Tongue (tissue), 2 donors: ENCODE data around the gene NNAT. TPM values are rescaled to one million over a fixed set of nuclear protein-coding genes. Genes with fewer than 3 reads are reported as not detected.

Source experiments
- DNase-seq: peaks from one replicate; pipeline ENCODE4 v3.0.0-alpha.2; 2015
- total RNA-seq: library from RNA; depleted of rRNA; stranded (reverse); fragments of >200 nt; gene quantifications from one replicate; pipeline ENCODE4 v1.2.3, GENCODE V29; 2014

Gene NNAT
- total RNA-seq, 1 donor from 2014 or later, result 24.1 TPM

DNA sequence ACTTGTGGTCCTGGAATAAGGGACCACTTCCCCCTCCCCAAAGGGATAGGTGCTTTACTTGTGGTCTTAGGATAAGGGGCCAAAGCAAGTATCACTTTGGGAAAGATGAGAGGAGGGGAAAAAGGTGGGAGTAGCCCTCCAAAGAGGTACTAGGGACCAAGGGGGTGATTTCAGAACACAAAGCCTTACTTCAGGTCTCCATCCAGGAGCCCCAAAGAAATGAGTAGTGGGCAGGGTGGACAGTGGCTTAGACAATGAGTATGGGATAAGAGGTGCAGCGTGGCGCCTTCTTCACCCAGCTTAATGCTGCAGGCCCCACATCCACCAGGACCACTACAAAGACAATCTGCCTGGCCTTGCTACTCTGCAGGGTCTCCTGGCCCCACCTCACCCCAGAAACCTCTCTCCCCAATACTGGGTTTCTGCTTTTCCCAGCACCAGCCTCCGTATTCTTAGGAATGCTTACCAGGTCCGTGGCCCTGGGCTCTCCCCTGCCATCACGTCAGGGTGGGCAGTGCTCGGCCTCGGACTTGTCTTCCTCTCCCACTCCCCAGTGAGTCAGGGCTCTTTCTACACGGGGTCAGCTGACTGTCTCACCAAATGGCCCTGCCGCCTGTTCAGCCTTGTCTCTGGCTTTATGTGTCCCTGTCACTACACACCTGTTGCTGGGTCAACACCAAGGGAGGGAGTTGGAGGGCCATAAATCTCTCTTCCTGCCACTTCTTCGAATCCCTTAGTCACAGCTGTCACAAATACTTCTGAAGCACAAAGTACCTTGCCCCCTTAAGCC lies 3.1 kb downstream of the NNAT start:
- peak; percentile 92 for DNase-seq

DNA sequence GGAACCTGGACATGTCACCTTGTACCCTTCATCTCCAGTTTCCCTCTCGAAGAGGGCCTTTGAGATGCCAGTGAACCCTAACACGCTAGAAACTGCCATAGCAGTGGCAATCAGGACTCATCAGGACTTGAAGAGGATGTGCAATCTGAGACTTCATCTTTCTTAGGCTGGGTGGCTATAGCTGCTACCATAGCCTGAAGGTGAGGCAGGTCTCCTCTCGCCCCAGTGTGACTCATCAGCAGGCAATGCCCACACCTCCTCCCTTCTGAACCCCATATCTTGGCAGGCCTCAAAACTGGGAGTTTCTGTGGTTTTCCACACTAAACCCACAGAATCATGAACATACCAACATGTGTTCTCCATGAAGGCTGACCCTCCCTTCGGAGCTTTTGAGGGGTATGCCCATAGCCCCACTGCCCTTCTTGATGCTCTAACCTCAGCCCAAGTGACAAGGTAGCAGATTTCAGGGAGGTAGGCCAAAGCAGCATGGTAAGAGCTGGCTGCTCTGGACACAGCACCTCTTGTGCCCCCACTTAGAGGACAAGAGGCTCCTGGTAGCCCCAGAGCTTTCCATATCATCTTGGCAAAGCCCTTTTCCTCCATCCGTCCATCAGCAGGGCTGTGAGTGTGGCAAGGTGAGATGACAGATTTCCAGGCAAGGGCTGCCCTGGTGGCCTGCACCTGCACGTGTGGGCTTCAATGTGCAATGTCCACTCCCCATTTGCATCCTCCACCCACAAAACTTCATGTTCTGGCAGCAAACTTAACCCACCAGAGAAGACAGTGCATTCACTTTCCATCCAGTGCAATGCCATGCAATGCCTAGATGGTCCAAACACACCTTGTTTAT lies 4.0 kb downstream of the NNAT start:
- DNase-seq, result peak; percentile 41

DNA sequence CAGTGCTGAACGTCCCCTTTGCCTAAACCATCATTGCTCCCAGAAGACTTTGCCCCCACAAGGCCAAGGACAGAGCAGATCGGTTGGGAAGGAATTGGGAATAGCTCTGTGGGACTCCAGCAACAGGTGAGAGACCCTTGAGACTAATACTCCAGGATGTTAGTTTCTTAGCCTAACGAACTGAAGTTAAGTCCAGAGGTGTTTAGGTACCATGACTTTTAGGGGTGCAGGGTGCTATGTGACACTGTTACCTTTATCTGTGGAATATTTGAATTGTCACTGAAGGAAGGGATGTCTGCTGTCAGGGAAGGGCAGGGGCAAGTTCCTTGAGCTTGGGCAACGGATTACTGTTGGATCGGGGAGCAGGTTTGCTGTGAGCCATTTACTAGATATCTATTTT lies 4.8 kb downstream of the NNAT start:
- no peak for DNase-seq

DNA sequence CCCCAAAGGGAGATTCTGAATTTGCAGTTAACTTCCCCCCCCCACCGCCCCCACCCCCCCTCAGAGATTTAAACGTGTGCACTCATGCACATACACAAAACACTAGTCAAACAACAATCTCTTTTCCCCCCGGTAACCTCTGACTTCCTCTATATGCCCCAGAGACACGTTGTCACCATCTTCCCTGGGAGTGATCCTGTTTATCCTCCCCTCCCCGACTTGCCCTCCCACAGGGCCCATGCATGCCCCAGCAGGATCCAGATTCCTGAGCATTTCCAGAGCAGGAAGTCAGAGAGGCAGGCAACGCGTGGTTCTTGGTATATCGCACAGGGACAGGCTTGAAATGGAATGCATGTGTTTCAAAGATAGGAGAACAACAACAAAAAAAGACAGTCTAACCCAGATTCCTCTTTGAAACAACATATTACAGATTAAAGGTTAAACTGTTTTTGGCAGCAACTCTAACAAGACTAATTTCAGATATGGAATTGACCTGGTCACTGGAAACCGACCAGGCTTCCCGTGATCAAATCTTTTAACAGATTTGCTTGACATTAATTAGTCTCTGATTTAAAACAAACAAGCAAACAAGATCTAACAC lies 5.3 kb downstream of the NNAT start:
- DNase-seq, result peak; percentile 74

DNA sequence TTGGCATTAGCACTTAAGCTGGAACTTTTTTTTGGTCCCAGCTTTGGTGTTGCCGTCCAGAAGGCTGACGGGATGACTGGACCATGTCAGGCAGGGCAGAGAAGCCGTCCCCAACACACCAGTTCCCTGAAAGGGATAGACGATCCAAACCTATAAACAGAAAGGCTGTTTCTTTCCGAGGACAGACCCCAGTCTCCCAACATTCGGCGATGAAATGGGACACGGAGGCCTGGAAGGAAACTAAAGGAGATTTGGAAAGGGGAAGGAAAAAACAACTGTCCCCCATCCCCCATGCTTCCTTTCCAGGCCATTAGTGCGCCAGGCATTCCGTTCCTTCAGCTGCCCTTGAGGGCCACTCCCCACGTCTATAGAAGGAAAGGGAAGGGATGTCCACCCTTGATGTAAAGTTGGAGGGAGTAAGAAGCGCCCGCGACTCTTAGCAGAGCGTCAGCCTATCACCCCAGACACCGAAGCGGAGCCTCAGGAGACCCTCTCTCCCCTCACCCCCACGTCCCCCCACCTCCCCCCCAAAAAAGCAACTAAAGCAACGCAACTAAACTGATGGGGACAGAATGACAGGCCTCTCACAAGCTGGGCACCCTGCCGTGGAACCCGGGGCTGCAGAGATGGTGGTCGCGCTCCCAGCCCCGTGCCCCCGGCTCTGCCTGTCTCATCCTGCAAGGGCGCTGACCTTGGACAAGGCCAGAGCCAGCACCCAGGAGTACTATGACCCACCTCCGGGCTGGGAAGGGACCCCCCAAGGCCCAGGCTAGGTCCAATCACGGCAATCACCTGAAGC lies 6.0 kb downstream of the NNAT start:
- DNase-seq, result peak; percentile 80

DNA sequence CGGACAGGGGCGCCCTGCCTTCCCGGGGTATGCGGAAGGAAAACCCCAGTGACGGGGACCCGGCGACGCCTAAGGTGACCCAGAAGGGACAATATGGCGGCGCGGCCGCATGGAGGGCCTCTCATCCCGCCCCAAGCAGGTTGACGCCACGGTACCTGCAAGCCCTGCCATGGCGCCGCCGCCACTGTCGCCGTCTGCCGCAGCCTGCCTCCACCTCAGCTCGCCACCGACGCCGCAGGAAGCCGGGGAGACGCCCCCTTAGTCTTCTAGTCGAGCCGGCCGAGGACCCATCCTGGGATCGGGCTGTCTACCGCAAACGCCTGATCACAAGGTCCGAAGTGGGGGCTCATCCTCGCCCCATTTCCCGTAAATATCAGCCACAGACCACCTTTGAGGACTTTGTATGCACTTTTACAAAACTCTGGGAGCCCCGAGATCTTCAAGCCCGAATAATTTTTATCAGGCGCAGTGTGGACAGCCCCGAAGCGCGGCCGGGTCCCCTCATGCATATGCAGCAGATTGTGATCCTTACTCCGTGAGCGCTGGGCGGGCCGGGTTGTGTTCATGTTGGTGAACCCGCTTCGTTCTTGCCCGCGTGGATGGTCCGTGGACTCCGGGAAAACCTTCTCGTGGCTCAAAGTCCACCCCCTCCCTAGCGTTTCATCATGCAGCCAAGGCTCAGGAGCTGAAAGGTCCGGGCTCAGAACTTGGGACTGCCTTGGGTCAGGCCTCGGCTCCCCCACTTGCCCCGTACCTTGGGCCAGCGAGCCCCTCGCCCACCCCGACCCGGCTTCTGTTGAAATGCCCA lies 6.8 kb downstream of the NNAT start, which contains the start of gene BLCAP:
Gene BLCAP, minus strand, starts transcription at position 239 of the 808 bp plus-strand sequence. CDS start 8,702 bp downstream, outside the sequence.
- DNase-seq, result peak; percentile 96

DNA sequence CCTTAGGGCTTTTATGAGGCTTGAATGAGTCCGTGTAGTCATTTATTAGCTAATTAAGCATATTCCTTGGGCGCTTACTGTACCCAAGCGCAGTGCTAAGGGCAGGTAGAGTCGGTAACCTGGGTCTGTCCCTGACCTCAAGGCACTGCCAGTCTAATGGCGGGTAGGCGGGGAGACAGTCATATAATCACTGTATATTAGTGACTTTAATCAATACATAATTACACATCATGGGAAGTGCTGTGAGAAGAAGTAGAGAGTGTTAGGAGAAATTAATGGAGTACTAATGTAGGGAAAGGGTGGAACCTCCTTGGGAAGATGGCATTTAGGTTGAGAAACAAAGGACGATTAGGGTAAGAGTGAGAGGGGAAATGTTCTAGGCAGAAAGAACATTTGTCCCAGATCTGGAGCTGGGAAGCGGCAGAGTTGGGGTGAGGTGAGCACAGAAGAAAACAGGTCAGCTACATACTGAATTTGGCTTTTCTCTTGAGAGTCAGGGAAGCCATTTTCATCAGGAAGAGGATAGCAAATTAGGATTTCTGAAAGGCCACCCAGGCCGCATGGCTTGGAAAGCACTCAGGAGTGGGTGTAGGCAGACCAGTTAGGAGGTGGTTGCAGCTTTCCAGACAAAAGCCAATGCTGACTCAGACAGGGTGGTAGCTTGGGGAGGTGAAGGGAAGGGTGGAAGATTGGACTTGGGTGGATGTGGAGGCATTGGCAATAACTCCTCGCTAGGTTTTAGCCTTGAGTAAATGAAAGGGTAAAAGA lies 7.6 kb downstream of the NNAT start:
- DNase-seq, result no peak

DNA sequence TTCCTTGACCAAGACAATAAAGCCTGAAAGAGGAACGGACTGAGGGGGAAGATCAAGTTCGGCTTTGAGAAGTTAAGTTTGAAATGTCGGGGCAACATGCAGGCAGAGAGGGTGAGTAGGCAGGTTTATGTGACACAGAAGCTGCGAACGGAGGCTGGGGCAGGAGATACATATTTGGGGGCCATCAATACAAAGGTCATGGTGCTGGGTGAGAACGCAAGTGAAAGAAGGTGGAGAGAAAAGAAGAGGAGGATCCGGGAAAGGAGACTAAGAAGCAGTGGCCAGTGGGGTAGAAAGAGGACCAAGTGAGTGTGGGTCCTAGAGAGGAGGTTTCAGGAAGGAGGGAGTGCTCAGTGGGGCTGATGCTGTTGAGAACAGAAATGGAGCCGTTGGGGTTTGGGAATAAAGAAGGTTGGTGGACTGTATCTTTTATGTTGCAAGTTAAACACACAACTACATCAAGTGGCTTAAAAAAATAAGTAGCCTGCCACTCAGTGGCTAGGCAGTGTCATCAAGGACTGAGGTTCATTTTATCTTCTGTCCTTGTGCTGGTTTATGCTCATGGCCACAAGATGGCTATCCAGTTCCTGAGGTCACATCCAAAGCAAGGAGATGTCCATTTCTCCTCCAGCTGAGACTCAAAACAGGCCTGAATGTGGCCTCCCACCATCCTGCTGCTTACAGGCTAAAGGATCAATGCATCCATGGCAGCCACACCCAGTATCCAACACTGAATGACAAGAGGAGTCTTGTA lies 8.3 kb downstream of the NNAT start:
- DNase-seq, result no peak

DNA sequence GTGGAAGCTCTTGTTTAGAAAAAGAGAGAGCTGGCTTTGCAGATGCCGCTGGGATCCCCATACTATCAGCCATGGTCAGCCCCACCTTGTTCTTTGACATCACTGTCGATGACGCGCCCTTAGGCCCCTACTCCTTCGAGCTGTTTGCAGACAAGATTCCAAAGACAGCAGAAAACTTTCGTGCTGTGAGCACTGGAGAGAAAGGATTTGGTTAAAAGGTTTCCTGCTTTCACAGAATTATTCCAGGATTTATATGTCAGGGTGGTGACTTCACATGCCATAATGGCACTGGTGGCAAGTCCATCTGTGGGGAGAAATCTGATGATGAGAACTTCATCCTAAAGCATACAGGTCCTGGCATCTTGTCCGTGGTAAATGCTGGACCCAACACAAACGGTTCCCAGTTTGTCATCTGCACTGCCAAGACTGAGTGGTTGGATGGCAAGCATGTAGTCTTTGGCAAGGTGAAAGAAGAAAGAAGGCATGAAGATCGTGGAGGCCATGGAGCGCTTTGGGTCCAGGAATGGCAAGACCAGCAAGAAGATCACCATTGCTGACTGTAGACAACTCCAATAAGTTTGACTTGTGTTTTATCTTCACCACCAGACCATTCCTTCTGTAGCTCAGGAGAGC lies 9.0 kb downstream of the NNAT start:
- DNase-seq, result no peak

DNA sequence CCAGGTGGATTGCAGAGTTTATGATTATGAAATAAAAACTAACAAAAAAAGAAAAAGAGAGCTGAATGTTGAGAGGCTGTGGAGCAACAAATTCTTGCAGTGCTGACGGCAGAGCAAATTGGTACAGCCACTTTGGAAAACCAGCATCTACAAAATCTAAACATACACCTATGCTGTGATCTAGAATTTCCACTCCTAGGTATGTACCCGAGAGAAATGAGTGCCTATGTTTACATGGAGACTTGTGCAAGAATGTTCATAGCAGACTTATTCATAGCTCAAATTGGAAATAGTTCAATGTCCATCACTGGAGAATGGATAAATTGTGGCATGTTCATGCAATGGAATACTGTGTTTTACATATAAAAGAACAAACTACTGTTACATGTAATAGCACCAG lies 9.6 kb downstream of the NNAT start:
- no peak for DNase-seq

DNA sequence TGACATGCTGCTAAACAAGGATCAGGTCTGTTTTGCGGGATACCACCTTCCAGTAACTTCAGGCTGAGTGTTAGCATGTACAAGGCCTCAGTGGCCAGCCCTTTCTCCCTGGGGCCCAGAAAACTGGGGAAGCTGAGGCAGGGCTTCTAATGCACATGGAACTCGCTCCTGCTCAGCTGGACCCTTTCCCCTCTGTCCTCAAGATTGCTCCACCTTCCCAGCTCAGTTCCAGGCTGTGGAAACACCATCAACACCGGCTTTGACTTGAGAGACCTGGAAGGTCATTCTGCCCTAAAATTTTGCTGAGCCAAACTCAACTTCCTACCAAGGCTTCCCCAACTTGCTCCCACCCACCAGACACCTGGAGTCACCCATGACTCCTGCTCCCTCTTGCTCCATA lies 10.8 kb downstream of the NNAT start:
- no peak for DNase-seq

DNA sequence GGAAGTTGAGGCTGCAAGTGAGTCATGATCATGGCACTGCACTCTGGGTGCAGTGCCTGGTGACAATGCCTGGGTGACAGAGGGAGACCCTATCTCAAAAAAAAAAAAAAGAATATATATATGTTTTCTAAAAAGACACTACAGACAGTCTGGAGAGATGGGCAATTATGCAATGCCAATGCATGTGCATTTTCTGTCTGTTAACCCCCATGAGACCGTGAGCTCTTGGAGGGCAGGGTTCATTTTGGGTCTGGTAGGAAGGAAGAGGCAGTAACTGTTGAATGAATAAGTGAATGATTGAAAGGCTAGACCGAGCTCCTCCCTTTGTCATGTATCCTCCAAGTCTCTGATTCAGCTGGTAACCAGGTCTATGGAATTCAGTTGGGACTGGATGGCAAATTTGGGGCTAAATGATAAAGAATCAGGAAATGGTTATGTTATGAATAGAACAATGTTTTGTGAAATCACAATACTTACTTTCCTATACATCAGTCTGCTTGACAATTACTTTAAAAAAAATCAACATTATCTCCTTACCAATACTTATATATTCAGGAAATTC lies 12.2 kb downstream of the NNAT start:
- no peak for DNase-seq

DNA sequence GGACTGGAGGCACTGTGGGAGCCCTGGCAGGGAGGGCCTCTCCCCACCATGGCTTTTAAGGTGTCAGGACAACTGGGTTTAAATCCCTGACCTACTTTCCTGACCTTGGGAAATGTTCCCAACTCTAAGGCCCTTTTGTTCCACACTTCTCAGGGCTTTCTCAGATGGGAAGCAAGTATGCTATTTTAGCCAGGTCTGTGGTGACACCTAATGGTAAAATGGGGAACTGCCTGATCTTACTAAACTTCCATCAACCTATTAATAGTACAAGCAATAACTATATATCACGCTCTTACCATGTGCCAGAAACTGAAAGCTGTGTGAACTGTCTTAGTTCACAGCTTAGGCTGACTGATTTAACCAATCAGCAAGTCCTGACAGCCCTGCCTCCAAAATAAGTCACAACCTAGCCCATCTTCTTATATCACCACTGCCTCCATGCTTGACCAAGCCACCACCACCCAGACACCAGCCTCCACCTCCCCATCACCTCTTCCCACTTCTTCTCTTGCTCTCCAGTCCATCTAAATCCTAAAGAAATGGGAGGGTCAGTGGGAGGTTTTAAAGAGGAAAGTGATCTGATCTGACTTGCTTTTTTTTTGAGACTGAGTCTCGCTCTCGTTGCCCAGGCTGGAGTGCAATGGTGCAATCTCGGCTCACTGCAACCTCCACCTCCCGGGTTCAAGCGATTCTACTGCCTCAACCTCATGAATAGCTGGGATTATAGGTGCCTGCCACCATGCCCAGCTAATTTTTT lies 13.5 kb downstream of the NNAT start:
- peak; percentile 93 for DNase-seq

DNA sequence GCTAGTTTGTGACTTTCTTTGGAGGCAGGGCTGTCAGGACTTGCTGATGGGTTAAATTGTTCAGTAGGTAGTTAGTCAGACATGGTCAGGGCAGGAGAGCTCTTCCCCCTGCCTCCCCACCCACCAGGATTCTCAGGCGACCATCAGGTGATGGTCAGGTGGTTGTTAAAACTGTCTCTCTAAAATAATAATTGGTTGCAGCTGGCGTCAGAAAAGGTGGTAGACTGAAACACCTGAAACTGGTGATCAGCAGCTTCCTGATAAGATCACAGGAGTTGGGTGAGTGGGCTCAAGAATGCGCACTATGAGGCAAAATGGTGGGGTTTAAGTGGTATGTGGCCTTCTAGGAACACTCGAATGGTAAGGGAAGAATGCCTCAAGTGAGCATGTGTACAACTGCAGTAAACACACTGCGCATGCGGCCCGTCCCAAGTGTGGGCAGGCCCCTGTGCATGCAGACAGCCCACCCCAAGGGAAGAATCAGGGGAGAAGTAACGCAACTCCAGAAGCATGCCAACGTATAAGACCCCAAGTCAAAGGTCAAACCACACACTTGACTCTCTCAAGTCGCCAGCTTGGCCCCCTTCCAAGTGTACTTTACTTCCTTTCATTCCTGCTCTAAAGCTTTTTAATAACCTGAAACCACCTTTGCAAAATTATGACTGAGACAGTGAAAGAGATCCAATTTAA lies 14.5 kb downstream of the NNAT start:
- no peak for DNase-seq

DNA sequence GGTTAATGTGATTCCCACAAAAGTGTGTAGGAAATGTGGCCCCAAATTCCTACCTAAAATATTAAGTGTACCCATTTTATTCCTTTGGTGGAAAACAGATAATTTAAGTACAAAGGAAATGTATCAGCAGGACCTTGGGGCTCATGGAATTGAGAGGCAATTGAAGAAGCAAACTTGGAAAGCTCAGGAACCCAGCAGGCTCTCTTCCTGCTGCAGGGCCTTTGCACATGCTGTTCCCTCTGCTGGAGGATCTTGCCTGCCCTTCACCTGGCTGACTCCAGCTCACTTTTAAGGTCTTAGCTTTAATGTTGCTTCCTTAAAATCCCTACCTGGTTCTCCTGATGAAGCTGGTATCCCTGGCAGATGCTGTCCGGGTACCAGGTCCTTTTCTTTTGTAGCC lies 16.5 kb downstream of the NNAT start:
- DNase-seq, result no peak

DNA sequence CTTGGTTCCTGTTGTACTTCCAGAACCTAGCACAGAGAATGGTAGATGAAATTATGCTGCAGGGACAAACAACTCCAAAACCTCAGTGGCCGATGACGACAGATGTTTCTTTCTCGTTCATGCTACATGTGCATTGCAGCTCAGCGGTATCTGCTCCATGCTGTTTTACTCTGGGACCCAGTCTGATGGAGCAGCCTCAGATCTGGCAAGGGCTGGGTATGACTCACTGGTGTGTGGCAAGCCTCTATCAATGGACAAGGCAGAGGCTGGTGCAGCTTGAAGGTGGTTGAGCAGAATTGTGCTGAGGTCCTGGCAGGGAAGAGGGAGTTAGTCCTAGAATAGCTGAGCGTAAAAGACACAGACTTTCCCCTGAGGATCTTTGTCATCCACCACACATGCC lies 17.0 kb downstream of the NNAT start:
- no peak for DNase-seq

DNA sequence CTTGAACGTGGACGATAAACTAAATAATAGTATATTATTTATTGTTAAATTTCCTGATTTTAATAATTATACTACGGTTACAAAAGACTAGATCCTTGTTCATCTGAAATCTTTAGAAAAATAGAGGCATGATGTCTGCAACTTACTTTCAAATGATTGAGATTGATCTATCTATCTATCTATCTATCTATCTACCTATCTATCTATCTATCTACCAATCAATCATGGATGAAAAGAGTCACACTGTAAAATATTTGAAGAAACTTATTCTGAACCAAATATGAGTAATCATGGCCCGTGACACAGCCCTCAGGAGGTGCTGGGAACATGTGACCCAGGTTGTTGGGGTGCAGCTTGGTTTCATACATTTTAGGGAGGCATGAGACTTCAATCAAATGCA lies 18.4 kb downstream of the NNAT start:
- no peak for DNase-seq
